Transverse colon (tissue), 4 donors: ENCODE data around the gene RAPGEF2. TPM values are rescaled to one million over a fixed set of nuclear protein-coding genes. Genes with fewer than 3 reads are reported as not detected.

ENCODE experiments used
- small RNA-seq, 4 donors: library from RNA; depleted of rRNA; stranded (forward); fragments of <200 nt; gene quantifications; one replicate each; pipeline ENCODE3, GENCODE V24; 2016
- total RNA-seq, 4 donors: library from RNA; depleted of rRNA; stranded (reverse); fragments of >200 nt; gene quantifications; one replicate each; pipeline ENCODE4 v1.1.0, GENCODE V29; 2016

Gene RAPGEF2
- total RNA-seq, 4 donors from 2014 or later, result 23.3 to 64.8 (median 49.6) TPM

Small RNA genes within 50 kb of the gene (small RNA-seq; reads per million reads assigned to genes)
- gene AC074344.1 (0 reads per million in 4 donors), gene MIR3688-1 (0 reads per million in 4 donors), gene RF00019 (0 reads per million in 4 donors)
